PFSK-1 (cell line): ENCODE data around the gene AP4M1.

Experiments used
- POLR2AphosphoS5 ChIP-seq: IDR thresholded peaks from 2 replicates; pipeline ENCODE4 v1.6.1; 2012; ENCODE audit warnings: low read depth, mild to moderate bottlenecking, control low read depth, low read length, moderate library complexity
- REST ChIP-seq, 2 experiments: IDR thresholded peaks; 2 replicates each; pipeline versions ENCODE4 v1.6.1 to v1.8.0; 2011 to 2012; ENCODE audit warnings: low read depth in 2 of 2, low read length in 2 of 2, control low read depth in 1 of 2, inconsistent platforms in 1 of 2, mild to moderate bottlenecking in 1 of 2, moderate library complexity in 1 of 2; ENCODE audit not compliant: insufficient read depth in 1 of 2
- TAF1 ChIP-seq: IDR thresholded peaks from 2 replicates; pipeline ENCODE4 v1.6.1; 2012; ENCODE audit warnings: low read length, control low read depth, borderline replicate concordance; ENCODE audit not compliant: insufficient read depth

- TF ChIP-seq POLR2AphosphoS5, result no peak
- no peak for TF ChIP-seq REST (IDR thresholded peaks at IDR 0.05; ENCODE audit: insufficient read depth in 1 of 2, low read depth in 2 of 2, low read length in 2 of 2)
- no peak for TF ChIP-seq TAF1
Measured at GRCh38 chr7:100157069-100157333, 55.6 kb downstream of the AP4M1 start.
